IMR-90 (cell line): Measurements from ENCODE around the gene NLGN1. TPM values are rescaled to one million over a fixed set of nuclear protein-coding genes. Genes with fewer than 3 reads are reported as not detected.

Experiments used
- ATAC-seq: fragments of 200-7000 bp; cut with Tn5 transposase; 2 replicates; pipeline ENCODE4 v1.9.1; 2020; ENCODE audit warnings: low read depth, mild to moderate bottlenecking, moderate library complexity
- BruUV-seq: library from RNA; stranded (reverse); fragments of 400-500 nt; replicated peaks from 2 replicates; lab custom pipeline; 2021; lab: Mats Ljungman, UMichigan
- CTCF ChIA-PET: fragments of 300-600 bp; formaldehyde crosslinking; extraction: SDS; loops from one replicate; lab custom pipeline; 2021; ENCODE audit warnings: antibody characterized with exemption; lab: Yijun Ruan, JAX
- POLR2A ChIA-PET: fragments of 300-600 bp; sonication (Branson Sonifier 250); formaldehyde crosslinking; loops from one replicate; lab custom pipeline; 2022; ENCODE audit warnings: antibody characterized with exemption; ENCODE audit not compliant: unreplicated experiment; lab: Charles Lee
- DNase-seq: peaks from one replicate; pipeline ENCODE4 v3.0.0; 2013
- H2AFZ ChIP-seq: replicated peaks from 2 replicates; pipeline ENCODE3; 2013; ENCODE audit warnings: low read length, mild to moderate bottlenecking; ENCODE audit not compliant: poor library complexity
- H2AK5ac ChIP-seq: 2 replicates; pipeline ENCODE4 v1.6.1; 2013; ENCODE audit warnings: low read depth, low read length, inconsistent platforms
- H2AK9ac ChIP-seq: replicated peaks from 2 replicates; pipeline ENCODE3; 2013; ENCODE audit warnings: mild to moderate bottlenecking, low read depth, low read length, moderate library complexity; ENCODE audit not compliant: poor library complexity
- H2BK120ac ChIP-seq: 2 replicates; pipeline ENCODE4 v1.6.1; 2013; ENCODE audit warnings: low read depth, low read length, inconsistent platforms
- H2BK15ac ChIP-seq: 3 replicates; pipeline ENCODE4 v1.6.1; 2013; ENCODE audit warnings: low read depth, low read length, inconsistent platforms
- H2BK20ac ChIP-seq: 2 replicates; pipeline ENCODE4 v1.6.1; 2013; ENCODE audit warnings: low read depth, mild to moderate bottlenecking, inconsistent platforms, low read length, moderate library complexity
- H2BK5ac ChIP-seq: 2 replicates; pipeline ENCODE4 v1.6.1; 2013; ENCODE audit warnings: mild to moderate bottlenecking, low read depth, low read length, inconsistent platforms; ENCODE audit not compliant: poor library complexity, severe bottlenecking
- H3K14ac ChIP-seq: replicated peaks from 2 replicates; pipeline ENCODE4 v1.6.1; 2013; ENCODE audit warnings: low read depth, low read length, inconsistent platforms
- H3K18ac ChIP-seq: 2 replicates; pipeline ENCODE4 v1.6.1; 2013; ENCODE audit warnings: low read depth, low read length, control low read depth
- H3K23ac ChIP-seq: 2 replicates; pipeline ENCODE4 v1.6.1; 2013; ENCODE audit warnings: low read depth, low read length, inconsistent platforms
- H3K27ac ChIP-seq: 2 replicates; pipeline ENCODE4 v1.5.1; 2013; ENCODE audit warnings: mild to moderate bottlenecking, control low read depth, low read length; ENCODE audit not compliant: insufficient read depth
- H3K27me3 ChIP-seq: 2 replicates; pipeline ENCODE4 v1.6.1; 2013; ENCODE audit warnings: low read length; ENCODE audit not compliant: control insufficient read depth, insufficient read depth
- H3K36me3 ChIP-seq: 2 replicates; pipeline ENCODE4 v1.6.1; 2013; ENCODE audit warnings: low read length, mixed read lengths; ENCODE audit not compliant: control insufficient read depth, insufficient read depth
- H3K4ac ChIP-seq: 2 replicates; pipeline ENCODE4 v1.6.1; 2013; ENCODE audit warnings: low read depth, low read length, inconsistent platforms
- H3K4me1 ChIP-seq: 2 replicates; pipeline ENCODE4 v1.6.1; 2013; ENCODE audit warnings: low read length, mixed read lengths; ENCODE audit not compliant: control insufficient read depth, insufficient read depth
- H3K4me2 ChIP-seq: 2 replicates; pipeline ENCODE4 v1.6.1; 2013; ENCODE audit warnings: low read depth, mild to moderate bottlenecking, control low read depth, low read length, moderate library complexity
- H3K4me3 ChIP-seq: 2 replicates; pipeline ENCODE4 v1.5.1; 2013; ENCODE audit warnings: low read depth, mild to moderate bottlenecking, control low read depth, low read length, moderate library complexity; ENCODE audit not compliant: insufficient read depth
- H3K56ac ChIP-seq: 2 replicates; pipeline ENCODE4 v1.6.1; 2013; ENCODE audit warnings: low read length, inconsistent platforms; ENCODE audit not compliant: insufficient read depth; ENCODE audit errors: extremely low read depth
- H3K79me1 ChIP-seq, 2 experiments: 2 replicates each; pipeline ENCODE4 v1.6.1; 2013; ENCODE audit warnings: low read length in 2 of 2, inconsistent platforms in 1 of 2, low read depth in 1 of 2
- H3K9ac ChIP-seq: 2 replicates; pipeline ENCODE4 v1.6.1; 2013; ENCODE audit warnings: low read depth, low read length, control low read depth
- H3K9me1 ChIP-seq: 2 replicates; pipeline ENCODE4 v1.6.1; 2013; ENCODE audit warnings: low read length, inconsistent platforms; ENCODE audit not compliant: insufficient read depth
- H3K9me3 ChIP-seq: 2 replicates; pipeline ENCODE4 v1.6.1; 2013; ENCODE audit warnings: low read length; ENCODE audit not compliant: control insufficient read depth, insufficient read depth
- H4K20me1 ChIP-seq: 2 replicates; pipeline ENCODE4 v1.6.1; 2013; ENCODE audit warnings: low read length, inconsistent platforms; ENCODE audit not compliant: insufficient read depth
- H4K5ac ChIP-seq: 2 replicates; pipeline ENCODE4 v1.6.1; 2013; ENCODE audit warnings: mild to moderate bottlenecking, low read depth, low read length, control low read depth
- H4K8ac ChIP-seq, 2 experiments: 2 replicates each; pipeline ENCODE4 v1.6.1; 2013; ENCODE audit warnings: low read depth in 2 of 2, low read length in 2 of 2, control low read depth in 1 of 2, inconsistent platforms in 1 of 2
- H4K91ac ChIP-seq: 2 replicates; pipeline ENCODE4 v1.6.1; 2013; ENCODE audit warnings: low read depth, low read length, inconsistent platforms; ENCODE audit not compliant: insufficient read depth
- BHLHE40 ChIP-seq: fragments of 150-350 bp; IDR thresholded peaks from 2 replicates; pipeline ENCODE4 v1.6.1; 2016; ENCODE audit warnings: mild to moderate bottlenecking, low read depth, low read length
- CEBPB ChIP-seq: IDR thresholded peaks from 2 replicates; pipeline ENCODE4 v1.6.1; 2012; ENCODE audit warnings: low read depth, low read length, improper control_type of control experiment
- CHD1 ChIP-seq: IDR thresholded peaks from 2 replicates; pipeline ENCODE4 v1.6.1; 2012; ENCODE audit warnings: low read depth, low read length, improper control_type of control experiment
- FOS ChIP-seq: fragments of 150-350 bp; IDR thresholded peaks from 2 replicates; pipeline ENCODE4 v1.6.1; 2016; ENCODE audit warnings: low read depth, low read length
- MAFK ChIP-seq: IDR thresholded peaks from 2 replicates; pipeline ENCODE4 v1.6.1; 2012; ENCODE audit warnings: low read depth, low read length, improper control_type of control experiment
- MAZ ChIP-seq: IDR thresholded peaks from 2 replicates; pipeline ENCODE4 v1.6.1; 2012; ENCODE audit warnings: low read depth, mild to moderate bottlenecking, low read length, improper control_type of control experiment, moderate library complexity, borderline replicate concordance
- MXI1 ChIP-seq: IDR thresholded peaks from 2 replicates; pipeline ENCODE4 v1.6.1; 2012; ENCODE audit warnings: low read depth, mild to moderate bottlenecking, low read length, moderate library complexity, borderline replicate concordance
- NFE2L2 ChIP-seq: fragments of 150-350 bp; IDR thresholded peaks from 2 replicates; pipeline ENCODE4 v1.6.1; 2016; ENCODE audit warnings: low read depth, mild to moderate bottlenecking, low read length
- POLR2A ChIP-seq: IDR thresholded peaks from 2 replicates; pipeline ENCODE4 v1.6.1; 2012; ENCODE audit warnings: mild to moderate bottlenecking, low read depth, low read length
- RAD21 ChIP-seq: IDR thresholded peaks from 2 replicates; pipeline ENCODE4 v1.6.1; 2012; ENCODE audit warnings: low read length, improper control_type of control experiment
- RCOR1 ChIP-seq: IDR thresholded peaks from 2 replicates; pipeline ENCODE4 v1.6.1; 2012; ENCODE audit warnings: mild to moderate bottlenecking, low read length, improper control_type of control experiment; ENCODE audit not compliant: insufficient replicate concordance
- RFX5 ChIP-seq: IDR thresholded peaks from 2 replicates; pipeline ENCODE4 v1.8.0; 2012; ENCODE audit warnings: low read depth, mild to moderate bottlenecking, low read length, moderate library complexity
- SMC3 ChIP-seq: fragments of 150-350 bp; IDR thresholded peaks from 2 replicates; pipeline ENCODE4 v1.6.1; 2016; ENCODE audit warnings: low read depth, mild to moderate bottlenecking, antibody characterized with exemption, low read length, moderate library complexity
- WGBS, 2 experiments: methylation state at CpG; one replicate each; pipeline versions ENCODE4 v1.1.5 to v1.1.7; 2013; ENCODE audit warnings: missing lambda C conversion rate in 2 of 2; ENCODE audit not compliant: insufficient read length in 1 of 2; ENCODE audit errors: extremely low coverage in 2 of 2; 5-methylcytosine and 5-hydroxymethylcytosine counted together
- dilution Hi-C: fragments of 300-500 bp; cut with HindIII; formaldehyde crosslinking; loops from one replicate; pipeline ENCODE4 v1.14.3; 2018; ENCODE audit warnings: low sequenced_read_pairs; ENCODE audit not compliant: unreplicated experiment
- in situ Hi-C: fragments of 300-500 bp; cut with MboI; formaldehyde crosslinking; loops from 3 replicates; pipeline ENCODE4 v1.14.3; 2019; ENCODE audit warnings: low sequenced_read_pairs, inconsistent platforms, mixed read lengths
- intact Hi-C: fragments of 100-400 bp; cut with micrococcal nuclease; formaldehyde crosslinking; loops from 2 replicates; pipeline ENCODE4 v1.10.0; 2022
- polyA plus RNA-seq, 3 experiments: library from polyadenylated mRNA; depleted of rRNA; stranded (reverse); fragments of >200 nt; gene quantifications; 2 replicates each; pipeline ENCODE4 v1.2.3, GENCODE V29; 2012; ENCODE audit warnings: low replicate concordance in 1 of 3
- total RNA-seq: library from RNA; depleted of rRNA; stranded (reverse); fragments of >200 nt; gene quantifications from 2 replicates; pipeline ENCODE4 v1.2.3, GENCODE V29; 2012
- TF ChIP-seq, protein P1 (sequence below): fragments of 150-350 bp; IDR thresholded peaks from 2 replicates; pipeline ENCODE4 v1.6.1; 2016; ENCODE audit warnings: low read depth, mild to moderate bottlenecking, low read length, moderate library complexity, borderline replicate concordance
- TF ChIP-seq, protein P2 (sequence below): conservative IDR thresholded peaks from 2 replicates; pipeline ENCODE4 v1.5.1; 2012; ENCODE audit warnings: mild to moderate bottlenecking, low read depth, low read length, improper control_type of control experiment
- TF ChIP-seq, protein P3 (sequence below): fragments of 150-350 bp; IDR thresholded peaks from 2 replicates; pipeline ENCODE4 v1.6.1; 2017; ENCODE audit warnings: mild to moderate bottlenecking, antibody characterized with exemption, low read length, low read depth

Gene NLGN1
- total and polyA plus RNA-seq, 2 of the 4 experiments (the other 2 are of a cell fraction): 1.8 to 12.5 TPM

DNA sequence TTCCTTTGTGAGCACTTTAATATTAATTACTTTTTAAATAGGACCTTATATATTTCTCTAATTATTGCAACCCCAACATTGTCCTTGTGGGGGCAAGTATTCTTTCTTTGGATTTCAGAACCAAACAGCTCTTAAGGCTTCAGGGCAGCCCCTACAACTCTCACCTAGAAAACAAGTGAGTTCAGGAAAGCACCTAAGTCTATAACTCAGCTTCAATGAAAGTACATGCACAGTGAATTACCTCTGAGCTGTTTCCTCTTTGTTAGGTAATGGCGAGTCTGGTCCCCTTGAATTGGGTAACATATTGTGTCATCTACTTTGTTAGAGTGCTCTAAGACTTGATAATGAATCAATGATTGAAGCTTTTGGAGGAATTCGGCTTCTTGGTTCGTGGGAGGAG is 545.7 kb downstream of the NLGN1 start:
- Histone ChIP-seq H2AFZ (no peak overlapping the region), H3K9me3 (no peaks in the 10 kb centered on the region)

More for the DNA sequence above, 545.7 kb downstream of the NLGN1 start:
- WGBS, 2 experiments: no CpG with 5 or more reads among the region's 3 CpGs
- no peak overlapping the region for H3K9ac ChIP-seq
- no peak overlapping the region for H2BK120ac ChIP-seq
- dilution Hi-C loops (no loop called here), in situ Hi-C loops (no loop called here), intact Hi-C loops (no loop called here)
- no peak overlapping the region for H4K5ac ChIP-seq
- H2AK9ac ChIP-seq: no peak overlapping the region
- DNase-seq: no peak
- H4K8ac ChIP-seq: no peak overlapping the region
- H3K27ac ChIP-seq: no peak overlapping the region
- no peak overlapping the region for H3K14ac ChIP-seq
- H3K79me1 ChIP-seq: no peaks in the 10 kb centered on the region
- no peak for ATAC-seq
- H2BK20ac ChIP-seq: no peak overlapping the region
- no peaks in the 10 kb centered on the region for H3K36me3 ChIP-seq
- no peak overlapping the region for H3K4me2 ChIP-seq
- ChIA-PET CTCF (no interaction called here), POLR2A (no interaction called here)
- no peak overlapping the region for H3K4me3 ChIP-seq
- H3K18ac ChIP-seq: no peak overlapping the region
- H2BK5ac ChIP-seq: no peak overlapping the region
- BruUV-seq: no TSS peak
- no peak overlapping the region for H2BK15ac ChIP-seq
- no peaks in the 10 kb centered on the region; the same call in 1 of the 2 replicates for H3K4me1 ChIP-seq
- no peaks in the 10 kb centered on the region for H3K27me3 ChIP-seq
- no peaks in the 10 kb centered on the region for H4K20me1 ChIP-seq
- TF ChIP-seq, protein P1, sequence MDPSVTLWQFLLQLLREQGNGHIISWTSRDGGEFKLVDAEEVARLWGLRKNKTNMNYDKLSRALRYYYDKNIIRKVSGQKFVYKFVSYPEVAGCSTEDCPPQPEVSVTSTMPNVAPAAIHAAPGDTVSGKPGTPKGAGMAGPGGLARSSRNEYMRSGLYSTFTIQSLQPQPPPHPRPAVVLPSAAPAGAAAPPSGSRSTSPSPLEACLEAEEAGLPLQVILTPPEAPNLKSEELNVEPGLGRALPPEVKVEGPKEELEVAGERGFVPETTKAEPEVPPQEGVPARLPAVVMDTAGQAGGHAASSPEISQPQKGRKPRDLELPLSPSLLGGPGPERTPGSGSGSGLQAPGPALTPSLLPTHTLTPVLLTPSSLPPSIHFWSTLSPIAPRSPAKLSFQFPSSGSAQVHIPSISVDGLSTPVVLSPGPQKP: no peak
- TF ChIP-seq, protein P2, sequence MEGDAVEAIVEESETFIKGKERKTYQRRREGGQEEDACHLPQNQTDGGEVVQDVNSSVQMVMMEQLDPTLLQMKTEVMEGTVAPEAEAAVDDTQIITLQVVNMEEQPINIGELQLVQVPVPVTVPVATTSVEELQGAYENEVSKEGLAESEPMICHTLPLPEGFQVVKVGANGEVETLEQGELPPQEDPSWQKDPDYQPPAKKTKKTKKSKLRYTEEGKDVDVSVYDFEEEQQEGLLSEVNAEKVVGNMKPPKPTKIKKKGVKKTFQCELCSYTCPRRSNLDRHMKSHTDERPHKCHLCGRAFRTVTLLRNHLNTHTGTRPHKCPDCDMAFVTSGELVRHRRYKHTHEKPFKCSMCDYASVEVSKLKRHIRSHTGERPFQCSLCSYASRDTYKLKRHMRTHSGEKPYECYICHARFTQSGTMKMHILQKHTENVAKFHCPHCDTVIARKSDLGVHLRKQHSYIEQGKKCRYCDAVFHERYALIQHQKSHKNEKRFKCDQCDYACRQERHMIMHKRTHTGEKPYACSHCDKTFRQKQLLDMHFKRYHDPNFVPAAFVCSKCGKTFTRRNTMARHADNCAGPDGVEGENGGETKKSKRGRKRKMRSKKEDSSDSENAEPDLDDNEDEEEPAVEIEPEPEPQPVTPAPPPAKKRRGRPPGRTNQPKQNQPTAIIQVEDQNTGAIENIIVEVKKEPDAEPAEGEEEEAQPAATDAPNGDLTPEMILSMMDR: no peak
- TF ChIP-seq MAZ (no peak), CEBPB (no peak), FOS (no peak), MXI1 (no peak), MAFK (no peak), NFE2L2 (no peak), CHD1 (no peak), POLR2A (no peak), SMC3 (no peak), RFX5 (no peak), RAD21 (no peak), RCOR1 (no peak), BHLHE40 (no peak)
- TF ChIP-seq, protein P3, sequence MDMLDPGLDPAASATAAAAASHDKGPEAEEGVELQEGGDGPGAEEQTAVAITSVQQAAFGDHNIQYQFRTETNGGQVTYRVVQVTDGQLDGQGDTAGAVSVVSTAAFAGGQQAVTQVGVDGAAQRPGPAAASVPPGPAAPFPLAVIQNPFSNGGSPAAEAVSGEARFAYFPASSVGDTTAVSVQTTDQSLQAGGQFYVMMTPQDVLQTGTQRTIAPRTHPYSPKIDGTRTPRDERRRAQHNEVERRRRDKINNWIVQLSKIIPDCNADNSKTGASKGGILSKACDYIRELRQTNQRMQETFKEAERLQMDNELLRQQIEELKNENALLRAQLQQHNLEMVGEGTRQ: no peak
- H3K9me1 ChIP-seq: no peaks in the 10 kb centered on the region
- H3K56ac ChIP-seq: no peak overlapping the region
- no peak overlapping the region for H3K23ac ChIP-seq
- H2AK5ac ChIP-seq: no peak overlapping the region
- no peak overlapping the region for H4K91ac ChIP-seq
- no peak overlapping the region for H3K4ac ChIP-seq
